OCI-LY3 (cell line): ENCODE results near the gene GFPT2.

ENCODE experiments used
- EZH2phosphoT487 ChIP-seq: fragments of 200-600 bp; shearing (Covaris generic); IDR thresholded peaks from 2 replicates; pipeline ENCODE4 v1.6.1; 2018; ENCODE audit warnings: antibody characterized with exemption, mixed run types, low read depth
- TF ChIP-seq, protein P1 (sequence below): fragments of 200-600, 300-600 bp; sonication (generic); IDR thresholded peaks from 2 replicates; pipeline ENCODE4 v1.5.1; 2014; ENCODE audit warnings: antibody characterized with exemption, low read length, low read depth

DNA sequence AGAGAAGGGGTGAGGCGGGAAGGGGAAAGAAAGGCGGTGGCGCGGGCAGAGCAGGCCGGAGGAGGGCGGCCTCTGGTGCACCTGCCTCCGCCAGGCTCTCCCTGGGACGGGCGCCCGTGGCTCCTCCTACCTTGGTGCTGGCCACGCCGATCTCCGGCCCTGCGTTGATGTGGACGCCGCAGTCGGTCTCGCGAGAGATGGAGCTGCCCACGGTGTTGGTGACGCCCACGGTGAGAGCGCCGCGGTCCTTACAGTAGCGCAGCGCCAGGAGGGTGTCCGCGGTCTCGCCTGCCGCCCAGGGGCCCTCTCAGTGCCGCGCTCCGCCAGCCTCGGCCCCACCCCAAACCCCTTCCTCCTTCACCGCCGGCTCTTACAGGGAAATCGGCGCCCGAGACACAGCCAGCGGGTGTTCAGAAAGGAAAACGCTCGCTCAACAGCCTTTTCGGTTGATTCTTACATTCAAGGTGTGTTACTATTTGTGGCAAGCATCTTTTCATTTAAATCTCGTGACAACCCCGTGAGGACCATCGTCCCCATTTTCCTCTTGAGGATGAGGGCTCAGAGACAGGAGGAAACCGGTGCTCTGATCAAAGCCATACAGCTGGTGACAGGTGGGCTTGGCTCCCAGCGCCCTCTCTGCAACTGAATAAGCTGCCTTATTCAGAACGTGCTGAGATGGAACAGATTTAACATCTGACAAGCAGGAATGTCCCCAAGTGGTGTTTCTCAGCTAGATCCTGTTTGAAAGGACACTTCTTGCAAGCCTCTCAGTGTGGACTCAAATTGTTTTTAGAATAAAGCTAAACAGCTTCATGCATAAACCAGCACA lies 39.2 kb downstream of the GFPT2 start:
- TF ChIP-seq, protein P1, sequence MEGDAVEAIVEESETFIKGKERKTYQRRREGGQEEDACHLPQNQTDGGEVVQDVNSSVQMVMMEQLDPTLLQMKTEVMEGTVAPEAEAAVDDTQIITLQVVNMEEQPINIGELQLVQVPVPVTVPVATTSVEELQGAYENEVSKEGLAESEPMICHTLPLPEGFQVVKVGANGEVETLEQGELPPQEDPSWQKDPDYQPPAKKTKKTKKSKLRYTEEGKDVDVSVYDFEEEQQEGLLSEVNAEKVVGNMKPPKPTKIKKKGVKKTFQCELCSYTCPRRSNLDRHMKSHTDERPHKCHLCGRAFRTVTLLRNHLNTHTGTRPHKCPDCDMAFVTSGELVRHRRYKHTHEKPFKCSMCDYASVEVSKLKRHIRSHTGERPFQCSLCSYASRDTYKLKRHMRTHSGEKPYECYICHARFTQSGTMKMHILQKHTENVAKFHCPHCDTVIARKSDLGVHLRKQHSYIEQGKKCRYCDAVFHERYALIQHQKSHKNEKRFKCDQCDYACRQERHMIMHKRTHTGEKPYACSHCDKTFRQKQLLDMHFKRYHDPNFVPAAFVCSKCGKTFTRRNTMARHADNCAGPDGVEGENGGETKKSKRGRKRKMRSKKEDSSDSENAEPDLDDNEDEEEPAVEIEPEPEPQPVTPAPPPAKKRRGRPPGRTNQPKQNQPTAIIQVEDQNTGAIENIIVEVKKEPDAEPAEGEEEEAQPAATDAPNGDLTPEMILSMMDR = no peak
- TF ChIP-seq EZH2phosphoT487 = no peak
